HK-2 (cell line): ENCODE results near the gene RFTN2.
"Not testable (repeated sequence)": the region's sequence is repeated elsewhere in the genome, so short reads cannot be mapped to it uniquely, and the experiment has no call there.

Experiments
- DNase-seq: peaks from one replicate; pipeline ENCODE4 v3.0.0-alpha.2; 2018; ENCODE audit not compliant: unreplicated experiment

The RFTN2 gene

DNA sequence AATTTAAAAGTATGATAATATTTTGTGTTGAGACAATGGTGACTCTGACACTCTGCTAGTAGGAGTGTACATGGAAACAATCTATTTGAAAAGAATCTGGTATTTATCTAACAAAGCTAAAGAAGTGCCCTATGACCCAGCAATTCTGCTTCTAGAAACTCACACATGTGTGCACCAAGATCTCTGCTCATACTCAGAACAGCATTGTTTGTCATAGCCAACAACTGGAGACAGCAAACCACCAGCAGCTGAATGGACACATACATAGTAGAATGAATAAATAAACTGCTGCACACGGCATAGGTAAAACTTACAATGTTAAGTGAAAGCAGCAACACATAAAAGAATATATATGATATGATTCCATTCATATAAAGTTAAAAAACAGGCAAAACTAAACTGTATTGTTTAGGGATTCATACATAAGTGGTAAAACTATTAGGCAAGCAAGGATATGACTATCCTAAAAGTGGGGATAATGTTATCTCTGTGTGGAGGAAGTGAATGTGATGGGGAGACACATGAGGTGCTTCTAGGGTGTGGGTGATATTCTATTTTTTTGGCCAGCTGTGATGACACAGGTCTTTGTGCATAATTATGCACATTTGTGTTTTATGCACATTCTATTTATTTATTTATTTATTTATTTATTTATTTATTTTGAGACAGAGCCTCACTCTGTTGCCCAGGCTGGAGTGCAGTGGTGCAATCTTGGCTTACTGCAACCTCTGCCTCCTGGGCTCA is 71.1 kb downstream of the RFTN2 start:
- DNase-seq = no peak

DNA sequence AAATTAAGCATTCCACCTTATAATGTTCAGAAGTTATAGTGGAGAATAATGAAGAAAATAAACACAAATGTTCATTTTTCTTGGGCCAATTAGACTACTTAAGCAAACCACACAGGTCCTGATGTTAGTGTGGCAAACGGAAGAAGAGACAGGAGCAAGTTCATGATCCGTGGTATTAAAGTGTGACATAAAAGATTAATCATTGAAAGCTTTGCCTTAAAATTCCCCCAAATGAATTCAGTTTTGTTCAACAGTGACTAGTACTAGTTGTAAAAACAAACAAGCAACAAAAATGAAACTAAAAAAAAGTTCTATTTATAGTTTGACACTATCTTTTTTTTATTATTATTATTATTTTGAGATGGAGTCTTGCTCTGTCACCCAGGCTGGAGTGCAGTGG is 73.7 kb downstream of the RFTN2 start:
- DNase-seq = no peak

DNA sequence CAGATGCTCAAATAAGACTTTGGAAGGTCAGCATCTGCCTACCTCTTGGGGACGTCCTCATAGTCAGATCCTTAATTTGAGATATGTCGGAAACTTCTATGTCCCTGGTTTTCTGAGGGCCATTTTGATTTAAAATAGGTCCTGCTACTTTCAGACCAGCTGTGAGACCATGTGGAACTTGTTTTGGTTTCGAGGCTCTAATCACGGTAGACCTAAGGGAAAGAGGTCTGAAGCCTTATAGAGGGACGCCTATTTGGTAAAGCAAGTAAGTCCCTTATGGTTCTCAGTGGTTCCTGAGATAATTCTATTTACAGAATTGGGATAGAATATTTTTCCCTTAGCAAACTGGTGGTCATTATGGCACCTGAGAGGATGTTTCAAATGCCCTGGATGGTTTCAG is 75.1 kb downstream of the RFTN2 start:
- no peak for DNase-seq

DNA sequence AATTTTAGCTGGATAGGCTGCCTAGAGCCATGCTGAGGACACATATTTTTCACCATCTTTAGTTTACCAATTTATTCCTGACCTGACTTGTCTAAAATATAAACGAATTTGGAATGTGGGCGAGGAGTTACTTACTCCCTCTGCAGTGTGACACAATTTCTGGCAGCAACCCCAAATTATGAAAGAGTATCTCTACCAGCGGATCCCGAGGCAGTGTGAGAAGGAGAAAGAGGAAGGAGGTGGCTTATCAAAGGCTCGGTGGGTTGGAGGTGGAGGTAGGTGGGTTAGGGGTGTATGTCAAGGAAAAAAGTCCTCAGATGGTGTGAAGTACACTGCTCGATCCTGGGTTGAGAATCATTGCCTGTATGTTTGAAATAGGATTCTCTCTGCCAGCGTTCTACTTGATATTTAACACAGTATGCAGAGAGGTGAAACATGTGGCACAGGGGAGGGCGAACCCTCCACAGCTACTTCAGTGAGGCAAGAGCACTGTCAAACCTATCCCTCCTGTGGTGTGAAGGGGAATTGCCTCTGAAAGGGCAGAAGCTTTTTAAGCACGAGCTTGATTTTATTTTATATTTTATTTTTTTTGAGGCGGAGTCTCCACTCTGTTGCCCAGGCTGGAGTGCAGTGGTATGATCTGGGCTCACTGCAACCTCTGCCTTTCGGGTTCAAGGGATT is 76.0 kb downstream of the RFTN2 start:
- DNase-seq = no peak

DNA sequence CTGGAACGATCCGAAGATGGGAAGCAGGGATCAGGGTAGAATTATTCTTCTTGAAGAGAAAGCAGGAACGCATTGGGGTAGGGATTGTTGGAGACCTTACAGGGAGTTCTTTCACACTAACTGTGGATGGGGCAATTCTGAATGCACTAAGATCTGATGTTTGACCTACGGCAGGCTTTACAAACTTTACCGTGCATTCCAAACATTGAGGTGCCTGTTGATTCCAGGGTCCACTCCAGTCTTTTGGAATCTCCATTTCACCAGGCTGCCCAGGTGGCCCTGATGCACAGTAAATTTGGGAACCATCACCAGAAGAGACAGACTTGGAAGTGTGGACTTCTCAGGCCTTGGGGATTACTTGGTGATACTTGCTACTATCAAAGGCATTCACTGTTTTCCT is 76.9 kb downstream of the RFTN2 start:
- no peak for DNase-seq

DNA sequence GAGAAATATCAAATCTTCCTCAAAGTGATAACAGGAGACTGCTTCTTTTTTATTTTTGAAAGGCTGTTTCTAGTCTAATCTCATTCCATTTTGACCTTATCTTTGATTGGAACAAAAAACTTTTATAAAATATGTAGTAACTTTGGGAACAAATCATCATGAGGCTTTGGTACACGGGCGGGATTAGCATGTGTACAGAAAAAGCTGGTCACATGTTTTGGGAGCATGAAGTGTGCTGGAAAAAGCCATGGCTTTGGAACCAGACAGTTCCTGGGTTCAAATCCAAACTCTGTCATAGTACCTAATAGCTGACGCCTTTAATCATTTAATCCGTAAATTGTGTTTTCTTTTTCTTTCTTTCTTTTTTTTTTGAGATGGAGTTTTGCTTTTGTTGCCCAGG is 78.2 kb downstream of the RFTN2 start:
- DNase-seq = no peak

DNA sequence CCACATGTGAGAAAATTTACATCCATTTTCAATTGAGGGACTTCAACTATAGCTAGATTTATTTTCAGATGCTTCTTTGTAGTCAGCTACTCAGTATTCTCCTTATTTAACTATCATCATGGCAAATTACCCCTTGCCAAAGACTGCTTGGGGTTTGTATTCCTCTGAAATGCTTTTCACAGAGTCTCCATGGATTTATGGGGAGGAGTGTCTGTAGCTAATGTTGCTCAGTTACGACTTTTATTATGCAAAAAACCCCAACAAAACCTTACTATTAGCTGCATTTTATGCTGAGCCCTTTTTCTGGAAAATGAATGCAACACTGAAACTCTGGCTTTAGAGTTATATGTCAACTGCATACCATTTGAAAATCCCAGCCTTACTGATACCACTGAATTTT is 78.6 kb downstream of the RFTN2 start:
- DNase-seq = no peak

DNA sequence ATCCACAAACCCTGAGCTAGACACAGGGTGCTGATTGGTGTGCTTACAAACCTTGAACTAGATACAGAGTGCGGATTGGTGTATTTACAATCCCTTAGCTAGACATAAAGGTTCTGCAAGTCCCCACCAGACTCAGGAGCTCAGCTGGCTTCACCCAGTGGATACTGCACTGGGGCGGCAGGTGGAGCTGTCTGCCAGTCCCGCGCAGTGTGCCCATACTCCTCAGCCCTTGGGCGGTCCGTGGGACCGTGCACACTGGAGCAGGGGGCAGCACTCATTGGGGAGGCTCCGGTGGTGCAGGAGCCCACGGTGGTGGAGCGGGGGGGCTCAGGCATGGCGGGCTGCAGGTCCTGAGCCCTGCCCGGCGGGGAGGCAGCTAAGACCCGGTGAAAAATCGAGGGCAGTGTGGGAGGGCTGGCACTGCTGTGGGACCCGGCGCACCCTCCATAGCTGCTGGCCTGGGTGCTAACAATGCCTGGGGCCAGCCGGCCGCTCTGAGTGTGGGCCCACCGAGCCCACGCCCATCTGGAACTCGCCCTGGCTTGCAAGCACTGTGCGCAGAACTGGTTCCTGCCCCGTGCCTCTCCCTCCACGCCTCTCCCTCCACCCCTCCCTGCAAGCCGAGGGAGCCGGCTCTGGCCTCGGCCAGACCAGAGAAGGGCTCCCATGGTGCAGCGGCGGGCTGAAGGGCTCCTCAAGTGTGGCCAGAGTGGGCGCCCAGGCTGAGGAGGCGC is 83.9 kb downstream of the RFTN2 start:
- DNase-seq = no peak

DNA sequence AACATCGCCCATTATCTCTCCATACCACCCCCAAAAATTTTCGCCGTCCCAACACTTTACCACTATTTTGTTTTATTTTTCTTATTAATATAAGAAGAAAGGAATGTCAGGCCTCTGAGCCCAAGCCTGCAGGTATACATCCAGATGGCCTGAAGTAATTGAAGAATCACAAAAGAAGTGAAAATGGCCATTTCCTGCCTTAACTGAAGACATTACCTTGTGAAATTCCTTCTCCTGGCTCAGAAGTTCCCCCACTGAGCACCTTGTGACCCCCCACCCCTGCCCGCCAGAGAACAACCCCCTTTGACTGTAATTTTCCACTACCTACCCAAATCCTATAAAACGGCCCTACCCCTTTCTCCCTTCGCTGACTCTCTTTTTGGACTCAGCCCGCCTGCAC is 88.1 kb downstream of the RFTN2 start:
- not testable (repeated sequence) for DNase-seq

DNA sequence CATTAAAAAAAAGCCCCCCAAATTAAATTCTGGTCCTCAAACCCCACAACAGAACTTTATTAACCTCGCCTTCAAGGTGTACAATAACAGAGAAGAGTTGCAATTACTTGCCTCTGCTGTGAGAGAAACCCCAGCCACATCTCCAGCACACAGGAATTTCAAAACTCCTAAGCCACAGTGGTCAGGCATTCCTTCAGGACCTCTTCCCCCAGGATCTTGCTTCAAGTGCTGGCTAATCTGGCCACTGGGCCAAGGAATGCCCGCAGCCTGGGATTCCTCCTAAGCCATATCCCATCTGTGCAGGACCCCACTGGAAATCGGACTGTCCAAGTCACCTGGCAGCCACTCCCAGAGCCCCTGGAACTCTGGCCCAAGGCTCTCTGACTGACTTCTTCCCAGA is 95.2 kb downstream of the RFTN2 start:
- DNase-seq = not testable (repeated sequence)

DNA sequence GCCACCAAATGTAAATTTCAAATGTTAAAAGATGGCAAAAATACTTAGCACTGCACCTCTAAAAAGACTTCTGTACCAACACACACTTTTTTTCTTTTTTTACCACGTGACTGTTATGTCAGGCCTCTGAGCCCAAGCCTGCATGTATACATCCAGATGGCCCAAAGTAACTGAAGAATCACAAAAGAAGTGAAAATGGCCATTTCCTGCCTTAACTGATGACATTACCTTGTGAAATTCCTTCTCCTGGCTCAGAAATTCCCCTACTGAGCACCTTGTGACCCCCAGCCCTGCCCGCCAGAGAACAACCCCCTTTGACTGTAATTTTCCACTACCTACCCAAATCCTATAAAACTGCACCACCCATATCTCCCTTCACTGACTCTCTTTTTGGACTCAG is 97.1 kb downstream of the RFTN2 start:
- DNase-seq = not testable (repeated sequence)

DNA sequence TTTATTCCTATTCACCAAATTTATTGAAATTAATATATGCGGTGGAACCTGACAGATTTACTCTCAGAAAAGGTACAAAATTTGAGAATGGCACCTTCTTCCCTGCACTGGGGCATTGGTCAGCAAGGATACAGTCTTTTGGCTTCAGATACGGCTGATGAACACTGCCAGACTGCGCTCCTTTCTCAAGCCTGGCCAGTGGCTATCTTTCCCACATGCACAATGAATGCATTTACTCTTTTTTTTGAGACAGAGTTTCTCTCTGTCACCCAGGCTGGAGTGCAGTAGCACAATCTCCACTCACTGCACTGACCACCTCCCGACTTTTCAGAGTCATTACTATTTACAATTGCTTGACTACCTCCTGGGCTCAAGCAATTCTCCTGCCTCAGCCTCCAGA is 97.9 kb downstream of the RFTN2 start:
- DNase-seq = no peak

DNA sequence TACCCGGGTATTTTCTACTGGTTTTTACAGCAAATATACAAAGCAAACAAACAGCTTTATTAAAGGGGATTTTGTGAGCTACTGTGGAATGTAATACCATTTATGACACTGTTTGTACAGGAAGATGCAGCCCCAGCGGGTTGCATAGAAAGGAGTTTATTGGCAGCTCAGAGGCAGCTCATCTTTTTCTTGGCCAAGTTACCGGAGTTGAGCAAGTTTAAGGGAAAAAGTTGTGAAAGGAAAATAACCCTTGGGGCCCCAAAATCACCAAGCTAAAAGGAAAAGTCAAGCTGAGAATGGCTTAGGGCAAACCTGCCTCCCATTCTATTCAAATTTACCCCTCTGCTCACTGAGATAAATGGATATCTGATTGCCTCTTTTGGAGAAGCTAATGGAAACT is 98.8 kb downstream of the RFTN2 start:
- no peak for DNase-seq

DNA sequence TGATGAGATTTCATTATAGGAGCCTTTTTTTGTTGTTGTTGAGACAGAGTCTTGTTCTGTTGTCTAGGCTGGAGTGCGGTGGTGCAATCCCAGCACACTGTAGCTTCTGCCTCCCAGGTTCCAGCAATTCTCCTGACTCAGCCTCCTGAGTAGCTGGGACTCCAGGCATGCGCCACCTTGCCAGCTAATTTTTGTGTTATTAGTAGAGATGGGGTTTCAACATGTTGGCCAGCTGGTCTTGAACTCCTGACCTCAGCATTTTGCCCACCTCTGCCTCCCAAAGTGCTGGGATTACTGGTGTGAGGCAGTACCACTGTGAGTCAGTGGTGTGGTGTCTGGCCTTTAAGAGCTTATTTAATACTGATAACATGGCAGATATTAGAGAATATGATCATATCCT is 99.4 kb downstream of the RFTN2 start:
- no peak for DNase-seq

DNA sequence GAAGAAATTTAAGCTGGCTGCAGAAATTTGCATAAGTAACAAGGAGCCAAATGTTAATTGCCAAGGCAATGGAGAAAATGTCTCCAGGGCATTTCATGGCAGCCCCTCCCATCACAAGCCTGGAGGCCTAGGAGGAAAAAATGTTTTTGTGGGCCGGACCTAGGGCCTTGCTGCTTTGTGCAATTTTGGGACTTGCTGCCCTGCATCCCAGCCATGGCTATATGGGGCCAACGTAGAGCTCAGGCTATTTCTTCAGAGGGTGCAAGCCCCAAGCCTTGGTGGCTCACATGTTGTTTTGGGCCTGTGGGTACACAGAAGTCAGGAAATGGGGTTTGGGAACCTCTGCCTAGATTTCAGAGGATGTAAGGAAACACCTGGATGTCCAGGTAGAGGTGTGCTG is 101.8 kb downstream of the RFTN2 start:
- no peak for DNase-seq

DNA sequence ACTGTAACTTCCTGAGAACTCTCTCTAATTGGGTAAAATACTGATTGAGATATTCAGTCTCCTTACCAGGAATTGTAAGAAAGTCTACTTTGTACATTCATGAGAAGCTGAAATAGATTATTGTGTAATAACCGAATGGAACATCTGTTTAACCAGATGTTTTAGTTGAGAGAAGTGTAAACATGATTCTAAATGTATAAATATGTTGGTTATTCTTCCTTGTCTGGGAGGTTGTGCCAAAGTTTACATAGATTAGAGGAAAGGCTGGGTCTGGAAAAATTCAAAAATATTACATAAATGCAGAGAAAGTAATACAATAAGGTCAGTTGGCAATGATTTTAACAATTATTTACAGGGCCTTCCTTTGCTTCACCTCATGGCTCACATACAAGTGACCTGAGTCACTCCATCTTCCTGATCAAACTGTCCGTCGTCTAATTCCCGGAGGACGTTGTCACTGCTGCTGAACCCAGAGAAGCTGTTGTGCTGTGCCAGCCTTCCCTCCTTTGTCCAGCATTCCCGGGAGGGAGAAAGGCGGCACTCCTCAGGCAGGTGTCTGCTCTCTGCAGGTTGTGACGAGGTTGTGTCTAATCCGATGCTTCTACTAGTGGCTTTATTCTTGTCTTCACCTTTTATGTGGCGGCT is 103.6 kb downstream of the RFTN2 start:
- DNase-seq = peak; percentile 59

DNA sequence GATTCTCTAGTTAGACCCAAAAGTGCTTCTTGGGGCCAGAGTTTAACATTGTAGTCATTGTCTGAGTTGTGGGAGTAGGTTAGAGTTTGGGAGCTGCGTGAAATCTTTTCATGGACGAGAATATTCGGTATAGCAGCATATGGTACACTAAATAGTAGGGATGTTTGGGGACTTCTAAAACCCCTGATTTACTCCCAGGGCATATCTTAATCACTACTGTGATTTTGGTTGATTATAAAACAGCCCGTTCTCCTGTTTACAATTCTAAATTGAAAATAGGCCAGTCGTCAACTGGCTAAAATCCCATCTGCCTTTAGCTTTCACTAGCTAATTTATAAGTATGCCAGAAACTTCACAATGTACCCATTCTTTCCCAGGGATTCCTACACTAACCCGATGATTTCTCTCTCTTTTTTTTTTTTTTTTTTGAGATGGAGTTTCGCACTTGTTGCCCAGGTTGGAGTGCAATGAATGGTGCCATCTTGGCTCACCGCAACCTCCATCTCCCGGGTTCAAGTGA is 115.2 kb downstream of the RFTN2 start:
- DNase-seq = no peak

DNA sequence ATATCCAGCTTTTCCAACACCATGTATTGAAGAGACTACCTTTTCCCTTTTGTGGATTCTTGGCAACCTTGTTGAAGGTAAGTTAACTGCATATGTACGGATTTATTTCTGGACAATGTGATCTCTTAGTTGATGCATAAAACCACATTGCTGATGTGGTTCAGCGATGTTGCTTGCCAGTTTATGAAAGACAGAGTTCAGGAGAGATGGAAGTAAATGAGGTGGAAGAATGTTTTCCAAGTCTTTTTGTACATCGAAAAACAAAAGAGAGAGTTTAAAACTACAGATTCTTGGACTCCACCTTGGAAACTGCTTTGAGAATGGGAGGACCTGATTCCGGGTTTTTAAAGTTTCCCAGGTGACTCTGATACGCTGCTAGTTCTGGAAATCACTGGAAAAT is 115.7 kb downstream of the RFTN2 start:
- DNase-seq = no peak

DNA sequence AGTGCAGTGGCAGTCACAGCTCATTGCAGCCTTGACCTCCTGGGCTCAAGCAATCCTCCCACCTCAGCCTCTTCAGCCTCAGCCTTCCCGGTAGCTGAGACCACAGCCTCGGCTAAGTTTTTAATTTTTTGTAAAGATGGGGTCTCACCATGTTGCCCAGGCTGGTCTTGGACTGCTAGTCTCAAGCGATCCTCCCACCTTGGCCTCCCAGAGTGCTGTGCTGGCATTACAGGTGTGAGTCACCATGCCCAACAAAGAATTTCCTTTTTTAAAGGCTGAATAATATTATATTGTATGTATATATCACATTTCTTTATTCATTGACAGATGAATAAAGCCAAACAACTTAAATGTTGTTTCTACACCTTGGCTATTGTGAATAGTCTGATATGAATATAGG is 117.0 kb downstream of the RFTN2 start:
- DNase-seq = no peak

DNA sequence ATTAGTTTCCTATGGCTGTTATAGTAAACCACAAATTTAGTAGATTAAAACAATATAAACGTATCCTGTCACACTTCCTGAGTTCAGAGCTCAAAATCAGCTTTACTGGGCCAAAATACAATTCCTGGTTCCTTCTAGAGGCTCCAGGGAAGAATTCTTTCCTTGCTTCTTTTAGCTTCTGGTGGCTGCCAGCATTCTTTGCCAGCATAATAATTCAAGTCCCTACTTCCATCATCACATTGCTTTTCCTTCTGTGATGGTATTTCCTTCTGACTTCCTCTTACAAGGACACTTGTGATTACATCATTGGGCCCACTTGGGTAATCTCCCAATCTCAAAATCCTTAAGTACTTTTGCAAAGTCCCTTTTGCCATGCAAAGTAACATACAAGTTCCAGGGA is 118.9 kb downstream of the RFTN2 start:
- no peak for DNase-seq

DNA sequence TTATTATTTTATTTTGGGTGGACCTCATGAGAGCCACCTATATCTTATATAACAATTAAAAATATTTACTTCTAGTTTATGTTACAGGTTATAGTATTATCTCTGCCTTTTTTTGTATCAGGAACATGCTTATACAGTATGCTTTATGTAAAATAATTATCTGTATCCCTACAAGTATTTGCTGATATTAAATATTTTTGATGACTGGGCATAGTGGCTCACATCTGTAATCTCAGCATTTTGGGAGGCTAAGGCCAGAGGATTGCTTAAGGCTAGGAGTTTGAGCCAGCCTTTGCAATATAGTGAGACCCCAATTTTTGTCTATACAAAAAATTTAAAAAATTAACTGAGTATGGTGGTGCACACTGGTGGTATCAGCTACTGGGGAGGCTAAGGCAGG is 119.9 kb downstream of the RFTN2 start:
- DNase-seq = no peak

DNA sequence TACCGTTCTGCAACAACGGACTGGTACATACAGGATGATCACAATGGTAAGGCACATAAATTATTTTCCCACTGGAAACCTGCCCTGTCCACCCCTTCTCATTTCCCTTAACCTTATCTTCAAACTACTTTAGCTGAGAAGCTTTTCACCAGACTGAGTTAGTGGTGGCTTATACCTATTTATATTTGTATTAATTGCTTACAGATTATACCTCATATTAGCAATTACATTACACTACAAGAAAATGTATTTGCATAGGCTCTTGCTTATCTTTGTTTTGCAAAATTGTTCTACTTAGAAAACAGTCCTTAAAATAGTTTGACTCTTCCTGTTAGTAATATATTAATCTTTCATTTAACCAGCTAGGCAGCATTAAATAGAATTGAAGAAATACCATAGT is 124.1 kb downstream of the RFTN2 start:
- DNase-seq = not testable (repeated sequence)
